DND-41 (cell line): Measurements from ENCODE around the gene AUTS2.

Experiments
- ATAC-seq: fragments of 200-7000 bp; cut with Tn5 transposase; 3 replicates; pipeline ENCODE4 v1.9.1; 2021; ENCODE audit warnings: low read depth; ENCODE audit not compliant: insufficient read depth
- DNase-seq: peaks from one replicate; pipeline ENCODE4 v3.0.0-alpha.2; 2020
- H2AFZ ChIP-seq: 2 replicates; pipeline ENCODE4 v1.6.0; 2012; ENCODE audit warnings: low read depth, low read length
- H3K27ac ChIP-seq: 2 replicates; pipeline ENCODE4 v1.5.1; 2012; ENCODE audit warnings: low read length, inconsistent platforms
- H3K27me3 ChIP-seq: fragments of 200-600 bp; sonication (generic); 2 replicates; pipeline ENCODE4 v1.6.0; 2012; ENCODE audit warnings: low read length, mild to moderate bottlenecking, inconsistent platforms; ENCODE audit not compliant: insufficient read depth, poor library complexity
- H3K36me3 ChIP-seq: 2 replicates; pipeline ENCODE4 v1.5.1; 2012; ENCODE audit warnings: low read length, inconsistent platforms; ENCODE audit not compliant: insufficient read depth
- H3K4me1 ChIP-seq: 2 replicates; pipeline ENCODE4 v1.5.1; 2012; ENCODE audit warnings: mild to moderate bottlenecking, low read length; ENCODE audit not compliant: insufficient read depth
- H3K4me2 ChIP-seq: 2 replicates; pipeline ENCODE4 v1.6.0; 2012; ENCODE audit warnings: mild to moderate bottlenecking, moderate library complexity, low read length, inconsistent platforms; ENCODE audit not compliant: insufficient read depth
- H3K4me3 ChIP-seq, 2 experiments: fragments of 200-600 bp in 1 of 2; shearing (Covaris generic) in 1 of 2; 2 replicates each; pipeline ENCODE4 v1.5.1; 2012 to 2016; ENCODE audit warnings: inconsistent platforms in 2 of 2, low read length in 2 of 2, mild to moderate bottlenecking in 2 of 2, low read depth in 1 of 2, moderate library complexity in 1 of 2
- H3K79me2 ChIP-seq: 2 replicates; pipeline ENCODE4 v1.6.0; 2012; ENCODE audit warnings: low read length, inconsistent platforms; ENCODE audit not compliant: insufficient read depth
- H3K9ac ChIP-seq: 2 replicates; pipeline ENCODE4 v1.6.0; 2012; ENCODE audit warnings: low read depth, mild to moderate bottlenecking, inconsistent platforms, low read length, moderate library complexity
- H3K9me3 ChIP-seq: 2 replicates; pipeline ENCODE4 v1.5.1; 2012; ENCODE audit warnings: low read length, moderate library complexity, mild to moderate bottlenecking, inconsistent platforms; ENCODE audit not compliant: insufficient read depth, severe bottlenecking
- H4K20me1 ChIP-seq: 2 replicates; pipeline ENCODE4 v1.6.0; 2012; ENCODE audit warnings: low read length; ENCODE audit not compliant: insufficient read depth
- EZH2 ChIP-seq: IDR thresholded peaks from 3 replicates; pipeline ENCODE4 v1.6.1; 2012; ENCODE audit warnings: borderline replicate concordance, low read depth, mild to moderate bottlenecking, moderate library complexity, low read length, inconsistent platforms; ENCODE audit not compliant: severe bottlenecking
- TF ChIP-seq, protein P1 (sequence below): IDR thresholded peaks from 2 replicates; pipeline ENCODE4 v1.5.1; 2012; ENCODE audit warnings: borderline replicate concordance, low read length, moderate library complexity, mild to moderate bottlenecking; ENCODE audit not compliant: poor library complexity, severe bottlenecking; ENCODE audit errors: extremely low read depth

The AUTS2 gene

GRCh38 chr7:69919426-69920111 is 321.3 kb downstream of the AUTS2 start:
- TF ChIP-seq, protein P1, sequence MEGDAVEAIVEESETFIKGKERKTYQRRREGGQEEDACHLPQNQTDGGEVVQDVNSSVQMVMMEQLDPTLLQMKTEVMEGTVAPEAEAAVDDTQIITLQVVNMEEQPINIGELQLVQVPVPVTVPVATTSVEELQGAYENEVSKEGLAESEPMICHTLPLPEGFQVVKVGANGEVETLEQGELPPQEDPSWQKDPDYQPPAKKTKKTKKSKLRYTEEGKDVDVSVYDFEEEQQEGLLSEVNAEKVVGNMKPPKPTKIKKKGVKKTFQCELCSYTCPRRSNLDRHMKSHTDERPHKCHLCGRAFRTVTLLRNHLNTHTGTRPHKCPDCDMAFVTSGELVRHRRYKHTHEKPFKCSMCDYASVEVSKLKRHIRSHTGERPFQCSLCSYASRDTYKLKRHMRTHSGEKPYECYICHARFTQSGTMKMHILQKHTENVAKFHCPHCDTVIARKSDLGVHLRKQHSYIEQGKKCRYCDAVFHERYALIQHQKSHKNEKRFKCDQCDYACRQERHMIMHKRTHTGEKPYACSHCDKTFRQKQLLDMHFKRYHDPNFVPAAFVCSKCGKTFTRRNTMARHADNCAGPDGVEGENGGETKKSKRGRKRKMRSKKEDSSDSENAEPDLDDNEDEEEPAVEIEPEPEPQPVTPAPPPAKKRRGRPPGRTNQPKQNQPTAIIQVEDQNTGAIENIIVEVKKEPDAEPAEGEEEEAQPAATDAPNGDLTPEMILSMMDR: no peak
- TF ChIP-seq EZH2: no peak
- H4K20me1 ChIP-seq: no peaks in the 10 kb centered on the region
- no peaks in the 10 kb centered on the region for H3K9me3 ChIP-seq
- no peak overlapping the region for H3K27ac ChIP-seq
- H2AFZ ChIP-seq: no peak overlapping the region
- no peak overlapping the region for H3K4me3 ChIP-seq
- H3K27me3 ChIP-seq: no peaks in the 10 kb centered on the region
- H3K4me1 ChIP-seq: peaks cover 17% of the 10 kb centered on the region
- DNase-seq (no peak), ATAC-seq (no peak)
- H3K9ac ChIP-seq: no peak overlapping the region
- no peaks in the 10 kb centered on the region for H3K36me3 ChIP-seq
- peaks cover 4% of the 10 kb centered on the region for H3K79me2 ChIP-seq
- H3K4me2 ChIP-seq: no peak overlapping the region

- no peak for ATAC-seq
- H3K27me3 ChIP-seq: no peaks in the 10 kb centered on the region
- H3K4me1 ChIP-seq: peaks cover 15% of the 10 kb centered on the region
- no peak overlapping the region for H3K4me2 ChIP-seq
- H3K36me3 ChIP-seq: no peaks in the 10 kb centered on the region
- H2AFZ ChIP-seq: no peak overlapping the region
- no peaks in the 10 kb centered on the region for H4K20me1 ChIP-seq
- no peaks in the 10 kb centered on the region for H3K9me3 ChIP-seq
- H3K9ac ChIP-seq: no peak overlapping the region
- H3K4me3 ChIP-seq: no peak overlapping the region
- H3K27ac ChIP-seq: no peak overlapping the region
- DNase-seq: no peak
- no peak for TF ChIP-seq EZH2
- TF ChIP-seq, protein P1: no peak
- peaks cover 4% of the 10 kb centered on the region for H3K79me2 ChIP-seq
Measured at GRCh38 chr7:69920797-69921196, 322.5 kb downstream of the AUTS2 start.

GRCh38 chr7:69922026-69922803 is 323.9 kb downstream of the AUTS2 start:
- TF ChIP-seq EZH2: no peak
- TF ChIP-seq, protein P1: no peak
- H2AFZ ChIP-seq: no peak overlapping the region
- no peak for ATAC-seq
- peaks cover 4% of the 10 kb centered on the region for H3K79me2 ChIP-seq
- H3K4me1 ChIP-seq: peaks cover 5% of the 10 kb centered on the region; the same call in 1 of the 2 replicates
- no peak for DNase-seq
- no peaks in the 10 kb centered on the region for H3K9me3 ChIP-seq
- H3K4me2 ChIP-seq: no peak overlapping the region
- no peak overlapping the region for H3K27ac ChIP-seq
- H3K4me3 ChIP-seq: no peak overlapping the region
- H3K36me3 ChIP-seq: no peaks in the 10 kb centered on the region
- no peak overlapping the region for H3K9ac ChIP-seq
- H4K20me1 ChIP-seq: no peaks in the 10 kb centered on the region
- H3K27me3 ChIP-seq: no peaks in the 10 kb centered on the region
